Stimulated activated CD4-positive, alpha-beta T cell treated with anti-CD3 and anti-CD28 coated beads, Interleukin-12 subunit alpha, Interleukin-12 subunit beta, amount 100 ng/mL, for 4 hours (primary cell): ENCODE results near the gene ZFP69.
A peak's percentile ranks its signal among the peaks of the same experiment; 100 is the strongest.

Source experiments
- DNase-seq: peaks from one replicate; pipeline ENCODE4 v3.0.0-alpha.2; 2020

Gene ZFP69

DNA sequence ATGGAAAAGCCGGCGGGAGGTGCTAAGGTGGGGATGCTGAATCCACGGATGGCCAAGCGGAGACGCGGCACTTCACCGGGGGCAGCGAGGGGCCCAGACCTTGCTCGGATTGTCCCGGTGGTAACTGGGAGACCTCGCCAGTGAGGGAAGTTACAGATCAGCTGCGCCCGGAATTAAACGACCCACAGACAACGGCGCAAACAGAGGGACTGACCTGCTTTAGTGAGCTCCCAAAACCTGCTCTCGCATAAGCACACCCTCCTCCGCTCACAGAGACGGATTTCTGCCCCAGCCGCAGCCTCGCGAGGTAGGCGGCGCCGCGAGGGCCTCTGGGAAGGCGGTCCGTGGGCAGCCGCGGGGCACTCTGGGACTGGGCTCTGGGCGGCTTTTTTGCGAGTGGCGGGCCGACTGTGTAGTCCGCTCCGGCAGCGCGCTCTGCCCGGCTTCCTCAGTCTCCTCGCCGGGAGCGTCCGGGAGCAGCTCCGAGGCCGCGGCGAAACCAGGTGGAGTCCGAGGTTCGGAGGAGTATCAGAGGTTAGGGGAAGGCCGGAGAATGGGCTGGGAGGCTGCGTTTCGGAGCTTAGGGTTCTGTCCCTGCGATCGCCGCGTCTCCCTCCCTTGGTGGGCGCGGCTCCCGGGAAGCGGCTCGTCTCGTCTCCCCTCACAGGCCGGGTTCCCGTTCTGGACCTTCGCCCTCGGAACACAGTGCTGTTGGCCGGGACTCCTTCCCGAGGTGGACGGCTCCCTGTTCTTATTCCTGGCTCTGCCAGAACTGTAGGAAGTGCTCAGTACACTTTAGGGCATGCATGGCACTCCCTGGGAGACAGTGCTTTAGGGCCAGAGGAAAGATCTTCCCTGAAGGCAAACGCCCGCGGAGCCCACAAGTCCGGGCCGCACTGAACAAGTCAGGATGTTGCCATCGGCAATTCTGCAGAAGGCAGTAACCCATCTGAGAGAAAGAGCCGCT is 31.6 kb downstream of the ZFP69 start, which contains the start of gene EXO5:
Gene EXO5, plus strand, starts transcription at position 393 of the 967 bp plus-strand sequence. CDS start 5,778 bp downstream, outside the sequence.
- DNase-seq, result peak; percentile 82

DNA sequence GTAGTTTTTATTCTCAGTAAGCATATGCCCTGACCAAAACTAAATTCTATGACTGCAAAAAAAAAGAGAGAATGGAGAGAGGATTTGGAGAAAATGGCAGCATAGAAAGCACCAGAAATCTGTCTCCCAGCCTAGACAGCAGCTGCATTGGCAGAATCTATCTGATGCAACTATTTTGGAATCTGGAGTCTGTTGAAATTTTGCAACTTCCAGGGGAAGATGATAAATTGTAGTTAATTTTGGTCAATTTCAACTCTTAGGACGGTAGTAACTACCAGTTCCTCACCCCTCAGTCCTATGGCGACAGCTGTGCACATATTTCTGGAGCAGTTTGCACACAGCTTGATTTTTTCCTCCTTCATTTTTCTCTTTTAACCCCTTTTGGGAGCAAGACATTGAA is 42.4 kb downstream of the ZFP69 start:
- no peak for DNase-seq

- DNase-seq, result no peak
Measured at GRCh38 chr1:40530735-40531380, 53.8 kb downstream of the ZFP69 start.

- DNase-seq, result peak; percentile 76
Measured at GRCh38 chr1:40531381-40532061, 54.4 kb downstream of the ZFP69 start, which contains the start of gene ZNF684. TSS of gene ZNF684 (plus strand) at chr1:40531637. CDS start at chr1:40533167, 1,530 bp downstream.

DNA sequence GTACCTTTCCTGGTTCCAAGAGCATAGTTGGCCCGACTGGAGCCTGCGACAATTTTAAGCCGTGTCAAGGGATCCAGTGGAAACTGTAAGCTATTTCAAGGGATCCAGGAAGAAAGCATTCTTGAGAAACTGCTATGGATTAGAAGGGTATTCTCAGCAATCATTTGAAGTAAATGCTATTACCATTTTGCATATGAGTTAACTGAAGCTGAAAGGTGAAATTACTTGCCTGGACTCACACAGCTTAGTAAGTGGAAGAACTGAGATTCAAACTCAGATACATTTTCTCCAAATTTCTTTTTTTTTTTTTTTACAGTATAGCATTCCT is 54.9 kb downstream of the ZFP69 start:
- no peak for DNase-seq

GRCh38 chr1:40532844-40533424 is 55.8 kb downstream of the ZFP69 start:
- DNase-seq, result no peak

DNA sequence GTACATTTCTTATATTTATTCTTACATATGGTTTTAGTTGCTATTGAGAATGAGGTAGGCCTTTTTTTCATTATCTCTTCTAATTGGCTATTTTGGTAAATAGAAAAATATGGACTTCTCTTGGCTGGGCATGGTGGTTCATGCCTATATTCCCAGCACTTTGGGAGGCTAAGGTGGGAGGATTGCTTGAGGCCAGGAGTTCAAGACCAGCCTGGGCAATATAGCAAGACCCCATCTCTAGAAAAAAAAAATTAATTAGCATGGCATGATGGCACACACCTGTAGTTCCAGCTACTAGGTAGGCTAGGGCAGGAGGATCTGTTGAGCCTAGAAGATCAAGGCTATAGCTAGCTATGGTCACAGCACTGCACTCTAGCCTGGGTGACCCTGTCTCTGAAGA is 57.5 kb downstream of the ZFP69 start:
- DNase-seq, result no peak

GRCh38 chr1:40535732-40536131 is 58.6 kb downstream of the ZFP69 start:
- no peak for DNase-seq

GRCh38 chr1:40539338-40539737 is 62.2 kb downstream of the ZFP69 start:
- no peak for DNase-seq
